GM20431 (cell line): ENCODE data around the gene GALNT13.

Source experiments
- in situ Hi-C: fragments of 300-500 bp; cut with MseI, MboI; formaldehyde crosslinking; loops from one replicate; pipeline ENCODE4 v1.15.0; 2020; ENCODE audit warnings: low sequenced_read_pairs; ENCODE audit not compliant: unreplicated experiment

The GALNT13 gene

GRCh38 chr2:153940511-153940910, 68.8 kb downstream of the GALNT13 start:
- in situ Hi-C loops = no loop called here

GRCh38 chr2:153944800-153945199, 73.1 kb downstream of the GALNT13 start:
- in situ Hi-C loops = no loop called here

- in situ Hi-C loops = no loop called here
These were observed 74.3 kb downstream of the GALNT13 start for GRCh38 chr2:153946036-153946435.

GRCh38 chr2:153953761-153954160, 82.0 kb downstream of the GALNT13 start:
- in situ Hi-C loops = no loop called here

- in situ Hi-C loops = no loop called here
These were observed 91.5 kb downstream of the GALNT13 start for GRCh38 chr2:153963256-153963655.

GRCh38 chr2:153967248-153967973, 95.7 kb downstream of the GALNT13 start:
- in situ Hi-C loops = no loop called here

- in situ Hi-C loops = no loop called here
These were observed 99.5 kb downstream of the GALNT13 start for GRCh38 chr2:153971250-153971649.

GRCh38 chr2:153971855-153972254, 100.1 kb downstream of the GALNT13 start:
- in situ Hi-C loops = no loop called here

- in situ Hi-C loops = no loop called here
These were observed 100.7 kb downstream of the GALNT13 start for GRCh38 chr2:153972412-153972811.

- in situ Hi-C loops = no loop called here
These were observed 114.9 kb downstream of the GALNT13 start for GRCh38 chr2:153986488-153987229.

- in situ Hi-C loops = no loop called here
These were observed 119.0 kb downstream of the GALNT13 start for GRCh38 chr2:153990771-153991170.

- in situ Hi-C loops = no loop called here
These were observed 141.8 kb downstream of the GALNT13 start for GRCh38 chr2:154013514-154013913.

GRCh38 chr2:154015233-154015632, 143.5 kb downstream of the GALNT13 start:
- in situ Hi-C loops = no loop called here

- in situ Hi-C loops = no loop called here
These were observed 157.8 kb downstream of the GALNT13 start for GRCh38 chr2:154029504-154029903.

GRCh38 chr2:154032220-154032619, 160.5 kb downstream of the GALNT13 start:
- in situ Hi-C loops = no loop called here

GRCh38 chr2:154046493-154046892, 174.8 kb downstream of the GALNT13 start:
- in situ Hi-C loops = no loop called here

GRCh38 chr2:154048905-154049304, 177.2 kb downstream of the GALNT13 start:
- in situ Hi-C loops = no loop called here

- in situ Hi-C loops = no loop called here
These were observed 177.8 kb downstream of the GALNT13 start for GRCh38 chr2:154049561-154049960.

- in situ Hi-C loops = no loop called here
These were observed 195.4 kb downstream of the GALNT13 start for GRCh38 chr2:154067124-154067523.

- in situ Hi-C loops = no loop called here
These were observed 207.2 kb downstream of the GALNT13 start for GRCh38 chr2:154078926-154079325.

- in situ Hi-C loops = no loop called here
These were observed 220.8 kb downstream of the GALNT13 start for GRCh38 chr2:154092571-154092970.

GRCh38 chr2:154093856-154094255, 222.1 kb downstream of the GALNT13 start:
- in situ Hi-C loops = no loop called here
